ENCODE measurements around the gene PRKAG2.

PRKAG2 gene

GRCh38 chr7:151754142-151754590 lies 122.7 kb downstream of the PRKAG2 start:
- Histone ChIP-seq H3K4me2 (ENCODE audit: low read depth, low read length, poor library complexity, severe bottlenecking) (no peak overlapping the region), H2AFZ (ENCODE audit: low read length) (no peak overlapping the region), H3K4me1 (ENCODE audit: insufficient read depth, low read length, poor library complexity, severe bottlenecking) (peaks cover 19% of the 10 kb centered on the region), H3K36me3 (ENCODE audit: insufficient read depth, low read length) (no peaks in the 10 kb centered on the region), H3F3A (ENCODE audit: low read depth) (no peaks in the 10 kb centered on the region), H3K9me3 (ENCODE audit: insufficient read depth, low read depth, low read length) (no peaks in the 10 kb centered on the region), H3K4me3 (ENCODE audit: low read length, poor library complexity, severe bottlenecking) (no peak overlapping the region), H3K9me2 (replicated peaks; ENCODE audit: low read depth, low read length) (no peaks in the 10 kb centered on the region), H3K9ac (ENCODE audit: low read depth, low read length, poor library complexity, severe bottlenecking) (no peak overlapping the region), H3K27me3 (ENCODE audit: insufficient read depth, low read length, poor library complexity, severe bottlenecking) (no peaks in the 10 kb centered on the region), H4K20me1 (ENCODE audit: insufficient read depth, low read length, poor library complexity, severe bottlenecking) (no peaks in the 10 kb centered on the region), H3K79me2 (ENCODE audit: insufficient read depth, low read length) (no peaks in the 10 kb centered on the region)
- peak; percentile 96 for TF ChIP-seq CTCF (conservative IDR thresholded peaks at IDR 0.05; ENCODE audit: low read length)
- TF ChIP-seq EZH2phosphoT487 (IDR thresholded peaks at IDR 0.05; ENCODE audit: borderline replicate concordance) = no peak

GRCh38 chr7:151752816-151753595 lies 123.9 kb downstream of the PRKAG2 start:
- TF ChIP-seq CTCF (conservative IDR thresholded peaks at IDR 0.05; ENCODE audit: low read length) (no peak), EZH2phosphoT487 (IDR thresholded peaks at IDR 0.05; ENCODE audit: borderline replicate concordance) (no peak)
- Histone ChIP-seq H3K4me2 (ENCODE audit: low read depth, low read length, poor library complexity, severe bottlenecking) (no peak overlapping the region), H2AFZ (ENCODE audit: low read length) (no peak overlapping the region), H3K9ac (ENCODE audit: low read depth, low read length, poor library complexity, severe bottlenecking) (no peak overlapping the region), H3K36me3 (ENCODE audit: insufficient read depth, low read length) (no peaks in the 10 kb centered on the region), H3K9me2 (replicated peaks; ENCODE audit: low read depth, low read length) (no peaks in the 10 kb centered on the region), H3K4me1 (ENCODE audit: insufficient read depth, low read length, poor library complexity, severe bottlenecking) (peaks cover 19% of the 10 kb centered on the region), H3F3A (ENCODE audit: low read depth) (no peaks in the 10 kb centered on the region), H3K9me3 (ENCODE audit: insufficient read depth, low read depth, low read length) (no peaks in the 10 kb centered on the region), H3K79me2 (ENCODE audit: insufficient read depth, low read length) (no peaks in the 10 kb centered on the region), H3K4me3 (ENCODE audit: low read length, poor library complexity, severe bottlenecking) (no peak overlapping the region), H4K20me1 (ENCODE audit: insufficient read depth, low read length, poor library complexity, severe bottlenecking) (no peaks in the 10 kb centered on the region), H3K27me3 (ENCODE audit: insufficient read depth, low read length, poor library complexity, severe bottlenecking) (no peaks in the 10 kb centered on the region)

GRCh38 chr7:151752037-151752436 lies 124.9 kb downstream of the PRKAG2 start:
- H3K79me2 ChIP-seq (ENCODE audit: insufficient read depth, low read length) = no peaks in the 10 kb centered on the region
- no peak overlapping the region for H3K9ac ChIP-seq (ENCODE audit: low read depth, low read length, poor library complexity, severe bottlenecking)
- H3K4me1 ChIP-seq (ENCODE audit: insufficient read depth, low read length, poor library complexity, severe bottlenecking) = peaks cover 19% of the 10 kb centered on the region
- no peaks in the 10 kb centered on the region for H3F3A ChIP-seq (ENCODE audit: low read depth)
- no peak overlapping the region for H2AFZ ChIP-seq (ENCODE audit: low read length)
- no peaks in the 10 kb centered on the region for H3K36me3 ChIP-seq (ENCODE audit: insufficient read depth, low read length)
- H3K27me3 ChIP-seq (ENCODE audit: insufficient read depth, low read length, poor library complexity, severe bottlenecking) = no peaks in the 10 kb centered on the region
- H3K4me3 ChIP-seq (ENCODE audit: low read length, poor library complexity, severe bottlenecking) = no peak overlapping the region
- H3K9me2 ChIP-seq (replicated peaks; ENCODE audit: low read depth, low read length) = no peaks in the 10 kb centered on the region
- TF ChIP-seq EZH2phosphoT487 (IDR thresholded peaks at IDR 0.05; ENCODE audit: borderline replicate concordance) (no peak), CTCF (conservative IDR thresholded peaks at IDR 0.05; ENCODE audit: low read length) (no peak)
- no peaks in the 10 kb centered on the region for H4K20me1 ChIP-seq (ENCODE audit: insufficient read depth, low read length, poor library complexity, severe bottlenecking)
- H3K9me3 ChIP-seq (ENCODE audit: insufficient read depth, low read depth, low read length) = no peaks in the 10 kb centered on the region
- no peak overlapping the region for H3K4me2 ChIP-seq (ENCODE audit: low read depth, low read length, poor library complexity, severe bottlenecking)
